Type B pancreatic cell (in vitro differentiated cells): ENCODE results near the gene CASP2. TPM values are rescaled to one million over a fixed set of nuclear protein-coding genes. Genes with fewer than 3 reads are reported as not detected.
A peak's percentile ranks its signal among the peaks of the same experiment; 100 is the strongest.
"Not testable (repeated sequence)": the region's sequence is repeated elsewhere in the genome, so short reads cannot be mapped to it uniquely, and the experiment has no call there.

Source experiments
- DNase-seq: peaks from one replicate; pipeline ENCODE4 v3.0.0; 2021; ENCODE audit warnings: mixed read lengths; ENCODE audit not compliant: unreplicated experiment; ENCODE audit errors: extremely low spot score
- H3K27ac Mint-ChIP-seq: 2 replicates; pipeline ENCODE4 v1.8.0; 2021; ENCODE audit warnings: mild to moderate bottlenecking, mixed read lengths
- H3K27me3 Mint-ChIP-seq: 2 replicates; pipeline ENCODE4 v1.8.0; 2021; ENCODE audit warnings: mixed read lengths
- H3K36me3 Mint-ChIP-seq: 2 replicates; pipeline ENCODE4 v1.8.0; 2021; ENCODE audit warnings: mixed read lengths
- H3K4me1 Mint-ChIP-seq: one replicate; pipeline ENCODE4 v1.8.0; 2021; ENCODE audit warnings: mixed read lengths; ENCODE audit not compliant: unreplicated experiment
- H3K4me3 Mint-ChIP-seq: 2 replicates; pipeline ENCODE4 v1.8.0; 2021; ENCODE audit warnings: mild to moderate bottlenecking, mixed read lengths
- H3K9me3 Mint-ChIP-seq: 2 replicates; pipeline ENCODE4 v1.8.0; 2021; ENCODE audit warnings: mixed read lengths
- CTCF ChIP-seq: fragments of 200-600 bp; sonication (generic); conservative IDR thresholded peaks from 2 replicates; pipeline ENCODE4 v1.5.0; 2021; ENCODE audit warnings: antibody characterized with exemption, mild to moderate bottlenecking
- total RNA-seq: library from RNA; stranded (reverse); gene quantifications from 2 replicates; pipeline ENCODE4 v1.2.1, GENCODE V29; 2021; ENCODE audit warnings: low replicate concordance

CASP2 gene
- total RNA-seq, 1 donor from 2014 or later: 55.2 TPM

- Mint-ChIP-seq H3K27me3 (no peaks in the 10 kb centered on the region), H3K36me3 (peaks cover 26% of the 10 kb centered on the region), H3K4me1 (peaks cover 19% of the 10 kb centered on the region), H3K4me3 (peak overlapping the region; percentile 97), H3K27ac (peak overlapping the region; percentile 92), H3K9me3 (peaks cover 5% of the 10 kb centered on the region)
- no peak for DNase-seq
- TF ChIP-seq CTCF: no peak
Measured at GRCh38 chr7:143289421-143289820, 1.3 kb downstream of the CASP2 start.

DNA sequence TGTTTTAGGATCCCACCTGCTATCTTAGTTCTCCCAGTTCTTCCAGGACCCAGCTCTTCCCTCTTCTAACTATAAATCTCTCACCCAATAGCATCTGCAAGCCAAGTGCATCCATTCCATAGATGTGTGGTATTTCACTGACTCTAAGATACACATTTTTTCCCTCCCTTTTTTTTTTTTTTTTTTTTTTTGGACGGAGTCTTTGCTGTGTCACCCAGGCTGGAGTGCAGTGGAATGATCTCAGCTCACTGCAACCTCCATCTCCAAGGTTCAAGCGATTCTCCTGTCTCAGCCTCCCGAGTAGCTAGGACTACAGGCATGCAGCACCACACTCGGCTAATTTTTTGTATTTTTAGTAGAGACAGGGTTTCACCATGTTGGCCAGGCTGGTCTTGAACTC lies 1.7 kb downstream of the CASP2 start:
- H3K4me1 Mint-ChIP-seq: peaks cover 21% of the 10 kb centered on the region

GRCh38 chr7:143290293-143290692 lies 2.1 kb downstream of the CASP2 start:
- Mint-ChIP-seq H3K27me3 (no peaks in the 10 kb centered on the region), H3K4me1 (peaks cover 21% of the 10 kb centered on the region), H3K27ac (no peak overlapping the region), H3K9me3 (peaks cover 5% of the 10 kb centered on the region), H3K36me3 (peaks cover 30% of the 10 kb centered on the region), H3K4me3 (peak overlapping the region; percentile 97)
- TF ChIP-seq CTCF: no peak
- no peak for DNase-seq

More for the DNA sequence above, 1.7 kb downstream of the CASP2 start:
- not testable (repeated sequence) for H3K27me3 Mint-ChIP-seq, H3K9me3 Mint-ChIP-seq, DNase-seq
- H3K27ac Mint-ChIP-seq: peak overlapping the region; percentile 92
- H3K4me3 Mint-ChIP-seq: peak overlapping the region; percentile 97
- H3K36me3 Mint-ChIP-seq: peaks cover 29% of the 10 kb centered on the region

DNA sequence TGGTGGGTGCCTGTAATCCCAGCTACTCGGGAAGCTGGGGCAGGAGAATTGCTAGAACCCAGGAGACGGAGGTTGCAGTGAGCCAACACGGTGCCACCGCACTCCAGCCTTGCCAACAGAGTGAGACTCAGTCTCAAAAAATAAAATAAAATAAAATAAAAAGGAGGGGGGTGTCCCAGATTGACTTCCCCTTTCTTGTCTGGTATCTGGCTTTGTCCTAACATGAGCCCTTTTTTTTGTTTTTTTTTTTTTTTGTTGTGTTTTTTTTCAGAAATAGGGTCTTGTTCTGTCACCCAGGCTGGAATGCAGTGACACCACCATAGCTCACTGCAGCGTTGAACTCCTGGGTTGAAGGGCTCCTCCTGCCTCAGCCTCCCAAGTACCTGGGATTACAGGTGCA lies 4.7 kb downstream of the CASP2 start:
- no peak for TF ChIP-seq CTCF
- Mint-ChIP-seq H3K4me1 (peaks cover 28% of the 10 kb centered on the region), H3K27me3 (no peaks in the 10 kb centered on the region), H3K9me3 (peaks cover 1% of the 10 kb centered on the region), H3K27ac (no peak overlapping the region), H3K4me3 (no peak overlapping the region), H3K36me3 (peaks cover 39% of the 10 kb centered on the region)
- DNase-seq: no peak

DNA sequence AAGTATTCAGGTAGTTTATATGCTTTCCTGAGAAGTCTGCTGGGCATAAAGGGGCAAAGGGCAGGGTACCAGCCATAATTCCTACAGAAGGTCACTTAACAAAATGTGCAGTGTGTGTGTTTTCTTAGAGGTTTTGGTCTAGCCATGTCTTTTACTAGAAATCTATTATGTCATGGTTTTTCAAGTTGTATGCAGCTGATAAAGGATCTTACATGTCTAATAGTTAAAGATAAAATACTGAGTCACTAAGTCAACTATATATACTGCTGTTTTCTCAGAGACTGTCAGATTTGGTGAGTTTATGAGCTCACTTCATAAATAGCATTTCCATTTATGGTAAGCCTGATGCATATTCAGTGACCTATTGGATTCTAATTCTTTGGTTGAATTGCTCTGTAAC lies 7.7 kb downstream of the CASP2 start:
- Mint-ChIP-seq H3K27me3 (no peaks in the 10 kb centered on the region), H3K27ac (no peak overlapping the region)

GRCh38 chr7:143296686-143297085 lies 8.5 kb downstream of the CASP2 start:
- Mint-ChIP-seq H3K4me3 (no peak overlapping the region), H3K27me3 (no peaks in the 10 kb centered on the region), H3K27ac (no peak overlapping the region), H3K9me3 (no peaks in the 10 kb centered on the region), H3K36me3 (peaks cover 54% of the 10 kb centered on the region), H3K4me1 (peaks cover 14% of the 10 kb centered on the region)
- no peak for DNase-seq
- TF ChIP-seq CTCF: no peak

More for the DNA sequence above, 7.7 kb downstream of the CASP2 start:
- H3K9me3 Mint-ChIP-seq: no peaks in the 10 kb centered on the region
- H3K4me1 Mint-ChIP-seq: peaks cover 14% of the 10 kb centered on the region
- peaks cover 55% of the 10 kb centered on the region for H3K36me3 Mint-ChIP-seq
- no peak for DNase-seq
- H3K4me3 Mint-ChIP-seq: no peak overlapping the region
- TF ChIP-seq CTCF: no peak
